HEK293T (cell line): ENCODE results near the gene ZNRF3.
A peak's percentile ranks its signal among the peaks of the same experiment; 100 is the strongest.

Source experiments
- CTCF ChIA-PET: fragments of 350-600 bp; formaldehyde crosslinking; extraction: SDS; loops from one replicate; lab custom pipeline; 2021; ENCODE audit warnings: antibody characterized with exemption, inconsistent platforms; lab: Yijun Ruan, JAX
- POLR2A ChIA-PET: fragments of 350-600 bp; formaldehyde crosslinking; extraction: SDS; loops from one replicate; lab custom pipeline; 2020; ENCODE audit warnings: antibody characterized with exemption, inconsistent platforms; lab: Yijun Ruan, JAX
- DNase-seq: peaks from one replicate; pipeline ENCODE4 v3.0.0; 2012; ENCODE audit warnings: mixed read lengths; ENCODE audit errors: extremely low spot score
- ARNT ChIP-seq: fragments of 450-650 bp; IDR thresholded peaks from 2 replicates; pipeline ENCODE4 v1.6.1; 2017; ENCODE audit warnings: mild to moderate bottlenecking
- BHLHE40 ChIP-seq: fragments of 450-650 bp; IDR thresholded peaks from 2 replicates; pipeline ENCODE4 v1.6.1; 2016; ENCODE audit warnings: mild to moderate bottlenecking, moderate library complexity, borderline replicate concordance
- CTBP1 ChIP-seq: fragments of 450-650 bp; IDR thresholded peaks from 2 replicates; pipeline ENCODE4 v1.6.1; 2016; ENCODE audit warnings: borderline replicate concordance
- ELF4 ChIP-seq: fragments of 450-650 bp; IDR thresholded peaks from 2 replicates; pipeline ENCODE4 v1.6.1; 2017; ENCODE audit warnings: antibody characterized with exemption
- FOXA1 ChIP-seq: fragments of 450-650 bp; IDR thresholded peaks from 2 replicates; pipeline ENCODE4 v1.6.1; 2016; ENCODE audit warnings: mild to moderate bottlenecking
- FOXK2 ChIP-seq: fragments of 450-650 bp; IDR thresholded peaks from 2 replicates; pipeline ENCODE4 v1.6.1; 2016; ENCODE audit warnings: mild to moderate bottlenecking
- FOXM1 ChIP-seq: fragments of 450-650 bp; IDR thresholded peaks from 2 replicates; pipeline ENCODE4 v1.6.1; 2017; ENCODE audit warnings: mild to moderate bottlenecking, borderline replicate concordance
- HDGF ChIP-seq: fragments of 450-650 bp; IDR thresholded peaks from 2 replicates; pipeline ENCODE4 v1.6.1; 2017; ENCODE audit warnings: antibody characterized with exemption, borderline replicate concordance
- L3MBTL2 ChIP-seq: fragments of 450-650 bp; conservative IDR thresholded peaks from 2 replicates; pipeline ENCODE4 v1.6.1; 2016; ENCODE audit warnings: mild to moderate bottlenecking
- LEF1 ChIP-seq: fragments of 450-650 bp; IDR thresholded peaks from 2 replicates; pipeline ENCODE4 v1.6.1; 2017; ENCODE audit warnings: mild to moderate bottlenecking, borderline replicate concordance
- NFRKB ChIP-seq: fragments of 450-650 bp; IDR thresholded peaks from 2 replicates; pipeline ENCODE4 v1.6.1; 2016; ENCODE audit warnings: mild to moderate bottlenecking, moderate library complexity
- PKNOX1 ChIP-seq: fragments of 450-650 bp; IDR thresholded peaks from 2 replicates; pipeline ENCODE4 v1.6.1; 2016
- SP1 ChIP-seq: fragments of 450-650 bp; IDR thresholded peaks from 2 replicates; pipeline ENCODE4 v1.6.1; 2017
- SUZ12 ChIP-seq: fragments of 450-650 bp; IDR thresholded peaks from 2 replicates; pipeline ENCODE4 v1.6.1; 2016; ENCODE audit warnings: mild to moderate bottlenecking
- TARDBP ChIP-seq: fragments of 450-650 bp; IDR thresholded peaks from 2 replicates; pipeline ENCODE4 v1.6.1; 2016
- ZNF384 ChIP-seq: fragments of 450-650 bp; IDR thresholded peaks from 2 replicates; pipeline ENCODE4 v1.6.1; 2016

ZNRF3 gene

GRCh38 chr22:29096736-29097669 is 213.6 kb downstream of the ZNRF3 start:
- DNase-seq, result no peak
- no peak for TF ChIP-seq ZNF384
- TF ChIP-seq CTBP1, result peak; percentile 45; the same call in 1 of the 2 replicates
- TF ChIP-seq PKNOX1, result peak; percentile 77
- no peak for TF ChIP-seq LEF1
- ChIA-PET CTCF (interaction anchor here (0.7 to 1.0 kb wide), 2 partner anchors 12 to 57 kb away, joined by 3 to 6 read pairs; no protein-coding TSS in a partner anchor), POLR2A (interaction anchor here (0.9 to 1.5 kb wide), 2 partner anchors 17 to 457 kb away, joined by 3 read pairs; partner anchors contain the start of gene THOC5)

GRCh38 chr22:29098296-29098695 is 214.9 kb downstream of the ZNRF3 start:
- DNase-seq, result no peak
- ChIA-PET CTCF (no interaction called here), POLR2A (no interaction called here)
- TF ChIP-seq SP1 (no peak), LEF1 (no peak), L3MBTL2 (no peak), FOXA1 (no peak), FOXK2 (no peak), ELF4 (no peak), BHLHE40 (no peak), HDGF (no peak), ZNF384 (no peak), TARDBP (no peak), NFRKB (no peak), PKNOX1 (no peak), CTBP1 (no peak), SUZ12 (no peak), FOXM1 (no peak), ARNT (no peak)

GRCh38 chr22:29102300-29102699 is 218.9 kb downstream of the ZNRF3 start:
- TF ChIP-seq ELF4 (no peak), SP1 (no peak), FOXK2 (no peak)
- POLR2A ChIA-PET, result no interaction called here
- CTCF ChIA-PET, result interaction anchor here (0.7 kb wide), 1 partner anchor 30 kb away, joined by 3 read pairs; no protein-coding TSS in a partner anchor
- no peak for DNase-seq

GRCh38 chr22:29103121-29103520 is 219.7 kb downstream of the ZNRF3 start:
- POLR2A ChIA-PET, result no interaction called here
- DNase-seq, result no peak
- CTCF ChIA-PET, result no interaction called here

GRCh38 chr22:29105468-29105867 is 222.1 kb downstream of the ZNRF3 start:
- DNase-seq, result no peak
- no peak for TF ChIP-seq BHLHE40
- TF ChIP-seq FOXK2, result no peak
- no peak for TF ChIP-seq L3MBTL2
- TF ChIP-seq SUZ12, result no peak
- no peak for TF ChIP-seq ELF4
- TF ChIP-seq LEF1, result no peak
- ChIA-PET POLR2A (no interaction called here), CTCF (no interaction called here)

More at GRCh38 chr22:29103121-29103520, 219.7 kb downstream of the ZNRF3 start:
- TF ChIP-seq BHLHE40 (no peak), SP1 (no peak), FOXM1 (no peak), ARNT (no peak), FOXA1 (no peak), HDGF (no peak)

GRCh38 chr22:29106839-29107238 is 223.5 kb downstream of the ZNRF3 start:
- DNase-seq, result no peak
- POLR2A ChIA-PET, result interaction anchor here (1.1 kb wide), 1 partner anchor 15 kb away, joined by 3 read pairs; no protein-coding TSS in a partner anchor
- peak; percentile 36; the same call in 1 of the 2 replicates for TF ChIP-seq ZNF384
- no peak for TF ChIP-seq ARNT
- no peak for TF ChIP-seq SUZ12
- TF ChIP-seq FOXK2, result no peak
- CTCF ChIA-PET, result interaction anchor here (0.6 kb wide), 1 partner anchor 47 kb away, joined by 3 read pairs; no protein-coding TSS in a partner anchor
